ENCODE results near the gene ALX1.

The ALX1 gene

DNA sequence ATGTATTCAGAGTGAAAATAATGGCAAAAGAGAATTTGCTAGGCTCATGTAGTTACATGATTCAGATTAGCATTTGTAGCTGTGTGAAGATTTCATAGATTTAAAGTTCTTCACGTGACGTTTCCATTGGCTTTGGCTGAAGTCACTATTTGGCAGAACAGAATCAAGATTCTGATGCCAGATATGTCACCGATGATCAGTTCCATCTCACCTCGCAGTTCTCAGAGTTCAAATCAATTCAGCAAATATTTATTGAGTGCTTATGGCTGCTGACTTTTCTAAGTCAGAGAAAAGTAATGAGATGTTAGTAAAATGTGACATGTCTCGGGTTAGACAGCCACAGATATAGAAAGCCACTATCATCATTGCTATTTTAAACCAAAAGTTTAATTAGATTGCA, 28.4 kb downstream of the ALX1 start:
- no peak for DNase-seq

DNA sequence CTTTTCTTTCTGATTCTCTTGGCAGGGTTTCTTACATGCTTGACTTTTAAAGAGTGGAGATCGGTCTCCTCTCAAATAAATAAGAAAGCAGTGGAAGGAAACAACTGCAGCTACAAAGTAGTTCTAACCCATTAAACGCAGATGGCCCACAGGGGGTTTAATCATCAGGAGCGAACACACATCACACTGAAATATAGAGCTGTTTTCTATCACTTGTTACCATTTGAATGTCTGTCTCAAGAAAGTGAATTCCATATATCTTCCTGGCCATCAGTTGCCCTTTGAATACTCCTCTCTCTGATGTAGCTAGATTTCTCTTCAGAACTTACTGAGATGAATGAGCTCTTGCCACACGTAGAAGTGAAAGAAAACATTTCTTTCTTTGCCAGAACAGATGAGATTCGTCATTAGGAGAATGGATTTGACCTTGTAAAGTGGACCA, 29.1 kb downstream of the ALX1 start:
- no peak for DNase-seq

DNA sequence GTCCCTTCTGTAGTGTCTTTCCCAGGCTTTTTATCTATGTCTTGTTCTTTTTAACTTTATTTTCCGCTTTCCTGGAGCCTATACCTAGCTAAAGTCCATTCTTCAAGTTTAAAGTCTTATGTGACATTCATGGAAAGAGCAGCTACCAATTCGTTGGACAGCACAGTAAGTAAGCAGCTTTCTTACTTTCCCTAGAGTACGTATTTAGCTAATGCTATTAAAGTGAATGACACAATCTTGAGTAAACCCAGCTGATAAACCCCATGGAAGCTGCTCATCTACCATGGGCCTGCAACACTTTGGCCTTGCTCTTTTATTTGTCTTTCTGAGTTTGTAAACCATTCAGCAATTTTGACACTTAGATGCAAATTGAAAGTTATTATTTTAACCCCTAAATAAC, 30.0 kb downstream of the ALX1 start:
- no peak for DNase-seq

DNA sequence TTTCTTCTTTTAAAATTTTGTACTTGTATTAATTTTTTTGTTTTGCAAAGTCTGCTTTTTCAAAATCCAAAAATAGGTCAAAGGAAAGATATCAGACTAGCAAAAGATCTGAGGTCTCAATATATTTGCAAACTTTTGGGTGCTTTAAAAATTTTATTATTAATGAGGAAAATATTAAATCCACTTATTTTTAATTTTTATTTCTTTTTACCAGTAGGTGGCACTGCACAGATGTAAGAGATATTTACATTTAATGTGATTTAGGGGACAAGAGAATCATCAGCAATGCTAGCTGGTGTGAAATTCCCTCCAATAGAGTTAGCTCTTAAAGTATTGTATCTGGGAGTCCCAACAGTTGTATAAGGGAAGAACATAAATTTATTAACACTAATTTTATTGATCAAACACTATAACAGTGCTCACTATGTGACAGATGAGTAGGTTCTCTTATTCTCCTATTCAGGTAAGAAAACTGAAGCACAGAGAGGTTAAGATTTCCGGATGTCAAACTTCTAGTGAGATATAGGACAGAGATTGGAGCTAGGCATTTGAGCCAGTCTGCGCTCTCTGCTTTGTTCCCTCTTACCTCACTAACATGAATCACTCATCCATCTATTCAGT, 30.5 kb downstream of the ALX1 start:
- DNase-seq = no peak

DNA sequence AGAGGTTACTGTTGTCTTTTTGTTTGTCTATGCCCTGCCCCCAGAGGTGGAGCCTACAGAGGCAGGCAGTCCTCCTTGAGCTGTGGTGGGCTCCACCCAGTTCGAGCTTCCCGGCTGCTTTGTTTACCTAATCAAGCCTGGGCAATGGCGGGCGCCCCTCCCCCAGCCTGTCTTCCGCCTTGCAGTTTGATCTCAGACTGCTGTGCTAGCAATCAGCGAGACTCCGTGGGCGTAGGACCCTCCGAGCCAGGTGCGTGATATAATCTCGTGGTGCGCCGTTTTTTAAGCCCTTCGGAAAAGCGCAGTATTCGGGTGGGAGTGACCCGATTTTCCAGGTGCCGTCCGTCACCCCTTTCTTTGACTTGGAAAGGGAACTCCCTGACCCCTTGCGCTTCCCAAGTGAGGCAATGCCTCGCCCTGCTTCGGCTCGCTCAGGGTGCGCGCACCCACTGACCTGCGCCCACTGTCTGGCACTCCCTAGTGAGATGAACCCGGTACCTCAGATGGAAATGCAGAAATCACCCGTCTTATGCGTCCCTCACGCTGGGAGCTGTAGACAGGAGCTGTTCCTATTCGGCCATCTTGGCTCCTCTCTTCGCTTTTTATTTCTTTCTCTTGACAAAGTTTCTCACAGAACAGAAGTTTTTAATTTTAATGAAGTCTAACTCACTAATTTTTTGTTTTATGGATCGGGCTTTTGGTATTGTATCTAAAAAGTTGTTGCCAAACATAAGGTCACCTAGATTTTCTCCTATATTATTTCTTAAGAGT, 38.0 kb downstream of the ALX1 start:
- peak; percentile 23 for DNase-seq

DNA sequence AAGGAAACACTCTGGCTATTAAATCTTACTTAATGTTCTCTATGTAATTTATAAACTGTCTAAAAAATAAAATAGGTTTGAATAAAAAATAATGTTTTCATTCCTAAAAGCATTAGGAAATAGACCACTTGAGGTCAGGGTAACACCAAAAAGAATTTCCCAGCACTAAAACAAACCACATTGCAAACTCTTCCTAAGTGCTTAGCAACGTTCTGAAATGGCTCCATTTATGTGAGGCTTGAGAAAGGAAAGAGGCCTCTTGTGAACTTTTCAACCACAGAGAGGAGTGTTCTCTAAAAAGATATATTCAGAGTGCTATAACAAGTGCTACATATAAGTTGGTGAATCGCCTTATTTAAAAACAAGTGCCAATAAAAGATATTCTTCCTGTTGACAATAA, 42.7 kb downstream of the ALX1 start:
- DNase-seq = no peak

DNA sequence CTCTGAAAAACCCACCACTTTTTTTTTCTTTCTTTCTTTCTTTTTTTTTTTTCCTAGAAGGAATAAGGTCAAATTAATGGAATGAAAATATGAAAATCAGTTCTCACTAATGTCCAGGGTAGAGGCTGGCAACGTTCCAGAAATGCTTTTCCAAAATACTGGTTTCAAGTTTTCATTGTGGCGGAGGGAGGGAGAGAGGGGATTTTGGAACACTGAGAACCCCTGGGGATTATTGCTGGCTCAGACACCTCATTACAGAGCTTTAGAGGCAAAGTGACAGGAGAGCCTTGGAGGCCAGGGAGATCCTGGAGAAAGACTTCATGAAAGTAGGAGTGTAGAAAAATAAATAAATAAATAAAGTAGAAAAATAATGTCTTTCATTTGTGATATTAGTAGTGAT, 45.4 kb downstream of the ALX1 start:
- no peak for DNase-seq

DNA sequence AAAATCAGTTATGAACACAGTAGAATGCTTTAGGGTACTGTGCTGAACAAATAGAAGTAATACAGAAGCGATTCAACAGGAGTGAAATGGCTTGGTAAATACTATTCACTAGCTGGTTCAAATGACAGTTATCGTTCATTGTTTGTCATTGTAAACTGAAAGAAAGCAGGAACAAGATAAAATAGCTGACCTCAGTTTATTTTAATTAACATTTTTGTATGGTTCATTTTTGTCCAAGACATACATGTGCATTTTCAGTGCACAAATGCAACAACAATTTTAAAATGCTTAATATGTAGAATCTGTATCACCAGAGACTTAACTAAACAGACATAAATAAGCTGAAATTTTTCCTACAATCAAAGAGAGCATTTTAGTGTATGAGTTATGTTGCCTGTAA, 49.9 kb downstream of the ALX1 start:
- no peak for DNase-seq

DNA sequence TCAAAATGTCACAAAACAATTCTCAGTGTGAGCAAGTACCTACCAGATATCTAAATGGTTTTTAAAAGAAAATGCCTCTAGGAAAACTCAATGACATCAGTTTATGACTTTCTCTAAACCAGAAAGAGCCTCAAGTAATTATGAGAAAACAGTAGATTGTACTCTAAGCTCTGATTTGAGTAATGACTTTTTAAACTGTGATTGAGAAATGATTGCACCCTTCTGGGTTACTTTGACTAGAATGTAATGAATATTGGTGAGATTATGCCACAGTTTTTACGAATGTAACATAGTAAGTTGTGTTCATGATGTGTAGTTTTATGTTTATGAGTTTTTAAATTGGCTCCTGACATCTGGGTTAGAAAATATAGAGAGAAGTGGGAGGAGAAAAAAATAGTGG, 68.8 kb downstream of the ALX1 start:
- no peak for DNase-seq

DNA sequence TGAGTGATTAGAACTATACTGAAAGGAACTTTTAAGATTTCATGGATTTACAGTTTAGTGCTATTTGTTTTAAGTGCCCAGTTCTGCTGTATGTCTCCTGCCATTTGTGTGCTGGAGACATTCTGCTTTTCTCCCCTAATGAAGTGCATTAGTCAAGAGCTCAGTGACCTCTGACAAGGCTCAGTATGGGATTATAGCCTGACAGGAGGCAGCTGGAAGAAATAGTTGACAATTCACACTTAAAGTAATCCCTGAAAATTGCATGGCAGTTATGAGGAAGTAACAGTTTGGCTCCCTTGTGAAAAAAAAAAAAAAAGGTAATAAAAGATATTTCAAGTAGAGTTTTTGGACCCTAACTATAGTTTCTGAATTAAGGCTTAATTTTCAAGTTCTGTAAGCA, 70.3 kb downstream of the ALX1 start:
- no peak for DNase-seq

All from NCI-H526 treated with DMSO at 0.1 percent for 48 hours (cell line).